ENCODE measurements around the gene PPP2CA. TPM values are rescaled to one million over a fixed set of nuclear protein-coding genes. Genes with fewer than 3 reads are reported as not detected.

The PPP2CA gene
- total RNA-seq, 2 donors from 2014 or later: 137 to 147 TPM

GRCh38 chr5:134209477-134210245 is 16.2 kb downstream of the PPP2CA start:
- peak overlapping the region; percentile 10 to 27 for H3K27ac ChIP-seq
- no peaks in the 10 kb centered on the region for H3K27me3 ChIP-seq
- H3K4me3 ChIP-seq: no peak overlapping the region
- TF ChIP-seq CTCF (IDR thresholded peaks at IDR 0.05): no peak
- H3K36me3 ChIP-seq: peaks cover 10% of the 10 kb centered on the region
- peaks cover 0 to 39% of the 10 kb centered on the region in 2 donors for H3K4me1 ChIP-seq
- peaks cover 0 to 7% of the 10 kb centered on the region in 2 donors for H3K9me3 ChIP-seq
- no peak for DNase-seq (ENCODE audit: low spot score)

GRCh38 chr5:134207696-134208095 is 18.2 kb downstream of the PPP2CA start:
- Histone ChIP-seq H3K27ac (no peak overlapping the region), H3K36me3 (peaks cover 18% of the 10 kb centered on the region), H3K4me1 (peaks cover 0 to 38% of the 10 kb centered on the region in 2 donors), H3K9me3 (no peaks in the 10 kb centered on the region), H3K4me3 (no peak overlapping the region), H3K27me3 (no peaks in the 10 kb centered on the region)
- no peak for TF ChIP-seq CTCF (IDR thresholded peaks at IDR 0.05)
- DNase-seq (ENCODE audit: low spot score): no peak

GRCh38 chr5:134206627-134207160 is 19.2 kb downstream of the PPP2CA start:
- peaks cover 0 to 38% of the 10 kb centered on the region in 2 donors for H3K4me1 ChIP-seq

GRCh38 chr5:134204575-134204974 is 21.3 kb downstream of the PPP2CA start:
- Histone ChIP-seq H3K4me1 (peaks cover 0 to 20% of the 10 kb centered on the region in 2 donors), H3K4me3 (no peak overlapping the region), H3K9me3 (no peaks in the 10 kb centered on the region), H3K27ac (no peak overlapping the region), H3K27me3 (no peaks in the 10 kb centered on the region), H3K36me3 (peaks cover 47% of the 10 kb centered on the region)
- TF ChIP-seq CTCF (IDR thresholded peaks at IDR 0.05): no peak
- DNase-seq (ENCODE audit: low spot score): no peak

More at GRCh38 chr5:134206627-134207160, 19.2 kb downstream of the PPP2CA start:
- H3K27me3 ChIP-seq: no peaks in the 10 kb centered on the region
- DNase-seq (ENCODE audit: low spot score): no peak
- H3K36me3 ChIP-seq: peaks cover 26% of the 10 kb centered on the region
- no peaks in the 10 kb centered on the region for H3K9me3 ChIP-seq
- H3K27ac ChIP-seq: no peak overlapping the region
- no peak overlapping the region for H3K4me3 ChIP-seq
- TF ChIP-seq CTCF (IDR thresholded peaks at IDR 0.05): no peak

GRCh38 chr5:134203630-134204029 is 22.2 kb downstream of the PPP2CA start:
- no peak for DNase-seq (ENCODE audit: low spot score)
- Histone ChIP-seq H3K27me3 (no peaks in the 10 kb centered on the region), H3K9me3 (no peaks in the 10 kb centered on the region), H3K4me1 (peaks cover 0 to 10% of the 10 kb centered on the region in 2 donors), H3K4me3 (no peak overlapping the region), H3K36me3 (peaks cover 57% of the 10 kb centered on the region), H3K27ac (no peak overlapping the region)
- no peak for TF ChIP-seq CTCF (IDR thresholded peaks at IDR 0.05)

All from right atrium auricular region (tissue), 2 donors.